GM13976 (cell line): ENCODE data around the gene ZDHHC18.

Experiments
- DNase-seq: peaks from one replicate; pipeline ENCODE4 v3.0.0; 2012; ENCODE audit warnings: low spot score
- in situ Hi-C: fragments of 300-500 bp; cut with MboI; formaldehyde crosslinking; loops from one replicate; pipeline ENCODE4 v1.12.0; 2022; ENCODE audit warnings: low sequenced_read_pairs, mixed read lengths, inconsistent platforms; ENCODE audit not compliant: unreplicated experiment
- TF ChIP-seq, protein P1 (sequence below): IDR thresholded peaks from 2 replicates; pipeline ENCODE4 v1.5.1; 2012; ENCODE audit warnings: borderline replicate concordance, mild to moderate bottlenecking; ENCODE audit not compliant: insufficient read depth; ENCODE audit errors: extremely low read depth, missing control alignments, control extremely low read depth

The ZDHHC18 gene

GRCh38 chr1:26822737-26823395 lies 3.6 kb upstream of the ZDHHC18 start:
- no peak for DNase-seq
- in situ Hi-C loops: no loop called here
- TF ChIP-seq, protein P1, sequence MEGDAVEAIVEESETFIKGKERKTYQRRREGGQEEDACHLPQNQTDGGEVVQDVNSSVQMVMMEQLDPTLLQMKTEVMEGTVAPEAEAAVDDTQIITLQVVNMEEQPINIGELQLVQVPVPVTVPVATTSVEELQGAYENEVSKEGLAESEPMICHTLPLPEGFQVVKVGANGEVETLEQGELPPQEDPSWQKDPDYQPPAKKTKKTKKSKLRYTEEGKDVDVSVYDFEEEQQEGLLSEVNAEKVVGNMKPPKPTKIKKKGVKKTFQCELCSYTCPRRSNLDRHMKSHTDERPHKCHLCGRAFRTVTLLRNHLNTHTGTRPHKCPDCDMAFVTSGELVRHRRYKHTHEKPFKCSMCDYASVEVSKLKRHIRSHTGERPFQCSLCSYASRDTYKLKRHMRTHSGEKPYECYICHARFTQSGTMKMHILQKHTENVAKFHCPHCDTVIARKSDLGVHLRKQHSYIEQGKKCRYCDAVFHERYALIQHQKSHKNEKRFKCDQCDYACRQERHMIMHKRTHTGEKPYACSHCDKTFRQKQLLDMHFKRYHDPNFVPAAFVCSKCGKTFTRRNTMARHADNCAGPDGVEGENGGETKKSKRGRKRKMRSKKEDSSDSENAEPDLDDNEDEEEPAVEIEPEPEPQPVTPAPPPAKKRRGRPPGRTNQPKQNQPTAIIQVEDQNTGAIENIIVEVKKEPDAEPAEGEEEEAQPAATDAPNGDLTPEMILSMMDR: no peak

GRCh38 chr1:26824731-26825130 lies 1.8 kb upstream of the ZDHHC18 start:
- no peak for DNase-seq
- in situ Hi-C loops: no loop called here
- TF ChIP-seq, protein P1: no peak

GRCh38 chr1:26827106-26827604 lies 667 bp downstream of the ZDHHC18 start:
- no peak for DNase-seq
- in situ Hi-C loops: no loop called here
- TF ChIP-seq, protein P1: no peak

GRCh38 chr1:26827663-26828062 lies 1.2 kb downstream of the ZDHHC18 start:
- DNase-seq: no peak
- in situ Hi-C loops: no loop called here

DNA sequence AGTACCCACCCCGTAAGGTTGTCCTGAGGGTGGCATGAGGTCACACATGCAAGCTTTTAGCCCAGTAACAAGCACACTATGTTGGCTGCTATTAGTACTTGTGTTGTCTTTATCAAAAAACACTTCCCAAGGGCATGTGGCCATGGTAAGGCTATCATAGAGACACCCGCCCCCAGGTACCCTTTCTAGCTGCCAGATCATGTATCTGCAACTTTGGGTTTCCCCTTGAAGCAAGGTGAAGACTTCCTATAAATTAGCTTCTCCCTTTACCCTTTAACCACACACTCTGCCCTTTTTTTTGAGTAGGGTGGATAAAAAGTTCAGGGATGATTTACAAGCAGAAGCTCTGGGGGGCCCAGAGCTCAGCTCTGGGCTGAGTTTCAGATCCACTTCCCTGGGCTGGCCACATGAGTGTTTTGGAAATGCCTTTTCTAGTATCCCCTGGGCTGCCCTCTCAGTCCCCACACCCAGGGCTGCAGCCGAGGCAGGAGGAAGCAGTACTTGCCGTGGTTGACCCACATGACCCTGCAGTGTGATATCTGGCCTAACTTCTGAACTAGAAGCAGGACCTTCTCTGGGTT lies 2.0 kb downstream of the ZDHHC18 start:
- in situ Hi-C loops: no loop called here
- no peak for DNase-seq
- TF ChIP-seq, protein P1: no peak

More at GRCh38 chr1:26827663-26828062, 1.2 kb downstream of the ZDHHC18 start:
- TF ChIP-seq, protein P1: no peak

- DNase-seq: no peak
- in situ Hi-C loops: no loop called here
- TF ChIP-seq, protein P1: no peak
These were observed 2.9 kb downstream of the ZDHHC18 start for GRCh38 chr1:26829184-26829911.
